ENCODE data around the gene GYPB.
A peak's percentile ranks its signal among the peaks of the same experiment; 100 is the strongest.
"Not testable (repeated sequence)": the region's sequence is repeated elsewhere in the genome, so short reads cannot be mapped to it uniquely, and the experiment has no call there.

Gene GYPB

GRCh38 chr4:144019277-144019676, at the start of gene GYPB:
GYPB (minus strand) TSS chr4:144019380; CDS start chr4:144019287, 93 bp downstream.
- not testable (repeated sequence) for ATAC-seq

DNA sequence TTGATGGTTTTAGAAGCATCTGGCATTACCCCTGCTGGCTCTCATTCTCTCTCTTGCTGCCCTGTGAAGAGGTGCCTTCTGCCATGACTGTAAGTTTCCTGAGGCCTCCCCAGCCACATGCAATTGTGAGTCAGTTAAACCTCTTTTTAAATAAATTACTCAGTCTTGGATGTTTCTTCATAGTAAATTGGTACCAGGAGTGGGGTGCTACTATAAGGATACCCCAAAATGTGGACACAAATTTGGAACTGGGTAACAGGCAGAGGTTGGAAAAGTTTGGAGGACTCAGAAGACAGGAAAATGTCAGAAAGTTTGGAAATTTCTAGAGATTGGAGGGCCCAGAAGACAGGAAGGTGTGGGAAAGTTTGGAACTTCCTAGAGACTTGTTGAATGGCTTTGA, 42.4 kb upstream of the GYPB start:
- ATAC-seq = not testable (repeated sequence)

GRCh38 chr4:144060234-144060859, 41.2 kb upstream of the GYPB start:
- not testable (repeated sequence) for ATAC-seq

GRCh38 chr4:144056800-144057199, 37.6 kb upstream of the GYPB start:
- no peak for ATAC-seq
- no peak for TF ChIP-seq RARB (CRISPR knock-in tag; IDR thresholded peaks at IDR 0.05)
- no peak for TF ChIP-seq ZFP30 (CRISPR knock-in tag; IDR thresholded peaks at IDR 0.05)
- no peak for TF ChIP-seq CSRNP3 (CRISPR knock-in tag; IDR thresholded peaks at IDR 0.05)
- TF ChIP-seq ESRRG (CRISPR knock-in tag; IDR thresholded peaks at IDR 0.05) = no peak
- TF ChIP-seq PATZ1 (CRISPR knock-in tag; IDR thresholded peaks at IDR 0.05; ENCODE audit: borderline replicate concordance) = no peak
- TF ChIP-seq, protein P1, sequence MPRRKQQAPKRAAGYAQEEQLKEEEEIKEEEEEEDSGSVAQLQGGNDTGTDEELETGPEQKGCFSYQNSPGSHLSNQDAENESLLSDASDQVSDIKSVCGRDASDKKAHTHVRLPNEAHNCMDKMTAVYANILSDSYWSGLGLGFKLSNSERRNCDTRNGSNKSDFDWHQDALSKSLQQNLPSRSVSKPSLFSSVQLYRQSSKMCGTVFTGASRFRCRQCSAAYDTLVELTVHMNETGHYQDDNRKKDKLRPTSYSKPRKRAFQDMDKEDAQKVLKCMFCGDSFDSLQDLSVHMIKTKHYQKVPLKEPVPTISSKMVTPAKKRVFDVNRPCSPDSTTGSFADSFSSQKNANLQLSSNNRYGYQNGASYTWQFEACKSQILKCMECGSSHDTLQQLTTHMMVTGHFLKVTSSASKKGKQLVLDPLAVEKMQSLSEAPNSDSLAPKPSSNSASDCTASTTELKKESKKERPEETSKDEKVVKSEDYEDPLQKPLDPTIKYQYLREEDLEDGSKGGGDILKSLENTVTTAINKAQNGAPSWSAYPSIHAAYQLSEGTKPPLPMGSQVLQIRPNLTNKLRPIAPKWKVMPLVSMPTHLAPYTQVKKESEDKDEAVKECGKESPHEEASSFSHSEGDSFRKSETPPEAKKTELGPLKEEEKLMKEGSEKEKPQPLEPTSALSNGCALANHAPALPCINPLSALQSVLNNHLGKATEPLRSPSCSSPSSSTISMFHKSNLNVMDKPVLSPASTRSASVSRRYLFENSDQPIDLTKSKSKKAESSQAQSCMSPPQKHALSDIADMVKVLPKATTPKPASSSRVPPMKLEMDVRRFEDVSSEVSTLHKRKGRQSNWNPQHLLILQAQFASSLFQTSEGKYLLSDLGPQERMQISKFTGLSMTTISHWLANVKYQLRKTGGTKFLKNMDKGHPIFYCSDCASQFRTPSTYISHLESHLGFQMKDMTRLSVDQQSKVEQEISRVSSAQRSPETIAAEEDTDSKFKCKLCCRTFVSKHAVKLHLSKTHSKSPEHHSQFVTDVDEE (CRISPR knock-in tag; IDR thresholded peaks at IDR 0.05) = no peak
- no peak for TF ChIP-seq ZNF70 (CRISPR knock-in tag; IDR thresholded peaks at IDR 0.05)
- TF ChIP-seq TOX (CRISPR knock-in tag; IDR thresholded peaks at IDR 0.05; ENCODE audit: borderline replicate concordance) = no peak
- no peak for TF ChIP-seq ARNTL (CRISPR knock-in tag; IDR thresholded peaks at IDR 0.05; ENCODE audit: borderline replicate concordance, low read depth)
- TF ChIP-seq ZC3H10 (CRISPR knock-in tag; IDR thresholded peaks at IDR 0.05) = no peak
- TF ChIP-seq, protein P2, sequence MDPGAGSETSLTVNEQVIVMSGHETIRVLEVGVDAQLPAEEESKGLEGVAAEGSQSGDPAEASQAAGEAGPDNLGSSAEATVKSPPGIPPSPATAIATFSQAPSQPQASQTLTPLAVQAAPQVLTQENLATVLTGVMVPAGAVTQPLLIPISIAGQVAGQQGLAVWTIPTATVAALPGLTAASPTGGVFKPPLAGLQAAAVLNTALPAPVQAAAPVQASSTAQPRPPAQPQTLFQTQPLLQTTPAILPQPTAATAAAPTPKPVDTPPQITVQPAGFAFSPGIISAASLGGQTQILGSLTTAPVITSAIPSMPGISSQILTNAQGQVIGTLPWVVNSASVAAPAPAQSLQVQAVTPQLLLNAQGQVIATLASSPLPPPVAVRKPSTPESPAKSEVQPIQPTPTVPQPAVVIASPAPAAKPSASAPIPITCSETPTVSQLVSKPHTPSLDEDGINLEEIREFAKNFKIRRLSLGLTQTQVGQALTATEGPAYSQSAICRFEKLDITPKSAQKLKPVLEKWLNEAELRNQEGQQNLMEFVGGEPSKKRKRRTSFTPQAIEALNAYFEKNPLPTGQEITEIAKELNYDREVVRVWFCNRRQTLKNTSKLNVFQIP (CRISPR knock-in tag; IDR thresholded peaks at IDR 0.05; ENCODE audit: borderline replicate concordance, low read depth) = no peak

DNA sequence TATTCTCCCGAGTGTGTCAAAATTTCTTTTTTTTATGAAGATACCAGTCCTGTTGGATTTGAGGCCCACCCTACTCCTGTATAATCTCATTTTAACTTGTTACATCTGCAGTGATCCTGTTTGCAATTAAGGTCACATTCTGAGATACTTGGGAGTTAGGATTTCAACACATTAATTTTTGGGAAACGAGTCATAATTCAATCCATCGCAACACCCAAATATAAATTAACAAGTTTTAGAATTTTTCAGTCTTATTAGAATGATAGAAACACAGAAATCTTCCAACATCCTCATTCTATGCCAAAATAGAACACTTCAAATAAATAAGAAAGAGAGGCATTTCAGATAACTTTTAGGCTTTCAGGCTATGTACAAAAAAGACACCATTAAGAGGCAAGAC, 36.2 kb upstream of the GYPB start:
- ATAC-seq = not testable (repeated sequence)

DNA sequence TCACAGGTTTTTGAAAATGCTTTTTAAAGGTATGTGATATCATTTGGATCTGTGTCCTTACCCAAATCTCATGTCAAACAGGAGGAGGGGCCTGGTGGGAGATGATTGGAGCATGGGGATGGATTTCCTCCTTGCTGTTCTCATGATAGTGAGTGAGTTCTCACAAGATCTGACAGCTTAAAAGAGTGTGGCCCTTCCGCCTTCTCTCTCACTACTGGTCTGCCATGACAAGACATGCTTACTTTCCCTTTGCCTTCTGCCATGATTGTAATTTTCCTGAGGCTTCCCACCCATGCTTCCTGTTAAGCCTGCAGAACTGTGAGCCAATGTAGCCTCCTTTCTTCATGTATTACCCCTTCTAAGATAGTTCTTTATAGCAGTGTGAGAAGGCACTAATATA, 32.3 kb upstream of the GYPB start:
- not testable (repeated sequence) for ATAC-seq

DNA sequence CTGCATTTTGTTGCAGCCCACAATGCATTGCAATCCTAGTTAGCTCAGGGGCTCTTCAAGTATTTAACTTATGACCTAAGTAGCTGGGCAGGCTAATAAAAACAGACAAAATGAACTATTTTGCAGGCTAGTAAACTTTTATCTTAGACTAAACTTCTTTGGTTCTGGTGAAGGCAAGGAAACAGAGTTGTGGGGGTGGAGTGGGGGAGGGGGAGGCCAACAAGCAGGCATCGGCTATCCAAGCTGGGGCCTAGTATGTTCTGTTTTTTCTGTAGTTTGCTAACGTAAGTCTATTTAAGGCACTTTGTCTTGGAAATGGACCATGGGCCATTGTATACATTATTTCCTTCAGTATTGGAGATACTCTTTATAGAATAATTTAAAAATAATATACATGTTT, 31.5 kb upstream of the GYPB start:
- ATAC-seq = not testable (repeated sequence)

- not testable (repeated sequence) for ATAC-seq
Measured at GRCh38 chr4:144049495-144050424, 30.6 kb upstream of the GYPB start.

GRCh38 chr4:144044936-144045335, 25.8 kb upstream of the GYPB start:
- ATAC-seq = peak; percentile 88

GRCh38 chr4:144032580-144032979, 13.4 kb upstream of the GYPB start:
- ATAC-seq = peak; percentile 27; the same call in 1 of the 3 replicates

DNA sequence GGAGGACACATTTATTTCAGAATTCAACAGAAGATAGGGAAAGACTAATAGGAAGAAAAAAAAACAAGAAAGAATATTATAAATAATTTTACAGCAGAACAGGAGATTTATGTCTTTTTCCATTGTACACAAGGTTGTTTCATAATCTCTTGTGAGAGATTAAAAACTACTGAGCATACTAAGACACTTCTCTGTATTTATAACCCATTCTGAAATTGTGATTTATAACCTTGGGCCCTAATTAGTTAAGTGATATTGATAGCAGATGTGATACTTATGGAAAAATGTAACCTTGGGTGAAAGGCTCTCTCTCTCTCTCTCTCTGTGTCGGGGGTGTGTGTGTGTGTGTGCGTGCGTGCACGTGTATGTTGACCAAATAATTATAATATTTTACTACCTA, 12.7 kb upstream of the GYPB start:
- ATAC-seq = not testable (repeated sequence)

- not testable (repeated sequence) for ATAC-seq
Measured at GRCh38 chr4:144031369-144031768, 12.2 kb upstream of the GYPB start.

DNA sequence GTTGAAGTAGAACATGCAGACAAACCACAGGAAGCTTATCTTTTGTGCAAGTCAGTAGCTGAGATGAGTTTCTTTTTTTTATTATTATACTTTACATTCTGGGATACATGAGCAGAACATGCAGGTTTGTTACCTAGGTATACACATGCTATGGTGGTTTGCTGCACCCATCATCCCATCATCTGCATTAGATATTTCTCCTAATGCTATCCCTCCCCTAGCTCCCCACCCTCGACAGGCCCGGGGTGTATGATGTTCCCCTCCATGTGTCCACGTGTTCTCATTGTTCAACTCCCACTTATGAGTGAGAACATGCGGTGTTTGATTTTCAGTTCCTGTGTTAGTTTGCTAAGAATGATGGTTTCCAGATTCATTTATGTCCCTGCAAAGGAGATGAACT, 11.5 kb upstream of the GYPB start:
- not testable (repeated sequence) for ATAC-seq

All from SK-N-SH treated with all-trans-retinoic acid at 6 μM for 48 hours (cell line).